A549 (cell line): ENCODE data around the gene OLR1.

Source experiments
- CBX8 ChIP-seq: fragments of 200-600 bp; sonication (generic); IDR thresholded peaks from 2 replicates; pipeline ENCODE4 v1.6.1; 2016
- CTCF ChIP-seq: fragments of >200 bp; sonication (Bioruptor Twin); formaldehyde crosslinking; IDR thresholded peaks from 3 replicates; pipeline ENCODE4 v1.5.1; 2016
- PHF8 ChIP-seq: fragments of 200-600 bp; sonication (generic); IDR thresholded peaks from 2 replicates; pipeline ENCODE4 v1.6.1; 2016; ENCODE audit warnings: low read depth, mild to moderate bottlenecking, antibody characterized with exemption, moderate library complexity, borderline replicate concordance
- POLR2A ChIP-seq: IDR thresholded peaks from 2 replicates; pipeline ENCODE4 v1.6.1; 2012; ENCODE audit warnings: mild to moderate bottlenecking, low read length
- RAD21 ChIP-seq, 2 experiments: fragments of >200 bp in 1 of 2; sonication (Bioruptor Twin) in 1 of 2; formaldehyde crosslinking in 1 of 2; IDR thresholded peaks in 1 of 2; conservative IDR thresholded peaks in 1 of 2; 2 replicates in 1 of 2; 3 replicates in 1 of 2; pipeline ENCODE4 v1.6.1; 2012 to 2018; ENCODE audit warnings: inconsistent platforms in 1 of 2
- SMC3 ChIP-seq: fragments of >200 bp; sonication (Bioruptor Twin); formaldehyde crosslinking; IDR thresholded peaks from 3 replicates; pipeline ENCODE4 v1.6.1; 2018; ENCODE audit warnings: inconsistent platforms

- TF ChIP-seq POLR2A (no peak), CTCF (no peak), SMC3 (no peak), CBX8 (no peak), PHF8 (no peak; the same call in 1 of the 2 replicates), RAD21 (conservative IDR thresholded peaks at IDR 0.05 in 1 of 2, IDR thresholded peaks at IDR 0.05 in 1 of 2) (no peak)
These were observed 41.5 kb upstream of the OLR1 start for GRCh38 chr12:10213168-10214135.
